ENCODE results near the gene BNC2.

GRCh38 chr9:16591092-16591491 lies 279.4 kb downstream of the BNC2 start:
- TF ChIP-seq, protein P1, sequence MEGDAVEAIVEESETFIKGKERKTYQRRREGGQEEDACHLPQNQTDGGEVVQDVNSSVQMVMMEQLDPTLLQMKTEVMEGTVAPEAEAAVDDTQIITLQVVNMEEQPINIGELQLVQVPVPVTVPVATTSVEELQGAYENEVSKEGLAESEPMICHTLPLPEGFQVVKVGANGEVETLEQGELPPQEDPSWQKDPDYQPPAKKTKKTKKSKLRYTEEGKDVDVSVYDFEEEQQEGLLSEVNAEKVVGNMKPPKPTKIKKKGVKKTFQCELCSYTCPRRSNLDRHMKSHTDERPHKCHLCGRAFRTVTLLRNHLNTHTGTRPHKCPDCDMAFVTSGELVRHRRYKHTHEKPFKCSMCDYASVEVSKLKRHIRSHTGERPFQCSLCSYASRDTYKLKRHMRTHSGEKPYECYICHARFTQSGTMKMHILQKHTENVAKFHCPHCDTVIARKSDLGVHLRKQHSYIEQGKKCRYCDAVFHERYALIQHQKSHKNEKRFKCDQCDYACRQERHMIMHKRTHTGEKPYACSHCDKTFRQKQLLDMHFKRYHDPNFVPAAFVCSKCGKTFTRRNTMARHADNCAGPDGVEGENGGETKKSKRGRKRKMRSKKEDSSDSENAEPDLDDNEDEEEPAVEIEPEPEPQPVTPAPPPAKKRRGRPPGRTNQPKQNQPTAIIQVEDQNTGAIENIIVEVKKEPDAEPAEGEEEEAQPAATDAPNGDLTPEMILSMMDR (IDR thresholded peaks at IDR 0.05; ENCODE audit: low read length), result no peak
- TF ChIP-seq EZH2 (IDR thresholded peaks at IDR 0.05; ENCODE audit: borderline replicate concordance, low read length), result no peak
